GM23248 (cell line): ENCODE data around the gene MFSD2A. TPM values are rescaled to one million over a fixed set of nuclear protein-coding genes. Genes with fewer than 3 reads are reported as not detected.

Experiments used
- DNase-seq: peaks from one replicate; pipeline ENCODE4 v3.0.0-alpha.2; 2015
- H2AFZ ChIP-seq: fragments of 200-600 bp; sonication (generic); 2 replicates; pipeline ENCODE4 v1.6.1; 2016; ENCODE audit warnings: antibody characterized with exemption
- H3F3A ChIP-seq: fragments of 200-600 bp; sonication (generic); 2 replicates; pipeline ENCODE4 v1.6.1; 2016; ENCODE audit warnings: mild to moderate bottlenecking, antibody characterized with exemption, mixed run types; ENCODE audit not compliant: insufficient read depth
- H3K27ac ChIP-seq: fragments of 200-600 bp; sonication (generic); 2 replicates; pipeline ENCODE4 v1.5.1; 2016; ENCODE audit warnings: mild to moderate bottlenecking
- H3K27me3 ChIP-seq: fragments of 200-600 bp; sonication (generic); replicated peaks from 2 replicates; pipeline ENCODE4 v1.6.1; 2016; ENCODE audit warnings: mild to moderate bottlenecking; ENCODE audit not compliant: insufficient read depth
- H3K36me3 ChIP-seq: fragments of 200-600 bp; sonication (generic); 2 replicates; pipeline ENCODE4 v1.6.1; 2016; ENCODE audit warnings: low read depth, mild to moderate bottlenecking
- H3K4me1 ChIP-seq: fragments of 200-600 bp; sonication (generic); 2 replicates; pipeline ENCODE4 v1.6.1; 2016; ENCODE audit warnings: mild to moderate bottlenecking; ENCODE audit not compliant: insufficient read depth
- H3K4me2 ChIP-seq: fragments of 200-600 bp; sonication (generic); one replicate; pipeline ENCODE4 v1.6.1; 2016; ENCODE audit warnings: mild to moderate bottlenecking; ENCODE audit not compliant: unreplicated experiment
- H3K4me3 ChIP-seq: fragments of 200-600 bp; sonication (generic); 2 replicates; pipeline ENCODE4 v1.5.1; 2016; ENCODE audit warnings: mild to moderate bottlenecking
- H3K79me2 ChIP-seq: fragments of 200-600 bp; sonication (generic); 2 replicates; pipeline ENCODE4 v1.6.1; 2016; ENCODE audit warnings: mild to moderate bottlenecking; ENCODE audit not compliant: insufficient read depth
- H3K9ac ChIP-seq: fragments of 200-600 bp; sonication (generic); 2 replicates; pipeline ENCODE4 v1.6.1; 2016; ENCODE audit warnings: mild to moderate bottlenecking
- H3K9me2 ChIP-seq: fragments of 200-600 bp; sonication (generic); 2 replicates; pipeline ENCODE4 v1.6.1; 2016; ENCODE audit warnings: mixed run types, mild to moderate bottlenecking, moderate library complexity; ENCODE audit not compliant: insufficient read depth
- H3K9me3 ChIP-seq: fragments of 200-600 bp; sonication (generic); one replicate; pipeline ENCODE4 v1.6.1; 2017; ENCODE audit warnings: low read depth
- H4K20me1 ChIP-seq: fragments of 200-600 bp; sonication (generic); 2 replicates; pipeline ENCODE4 v1.6.0; 2016; ENCODE audit not compliant: insufficient read depth
- EZH2 ChIP-seq: fragments of 200-600 bp; sonication (generic); IDR thresholded peaks from 2 replicates; pipeline ENCODE4 v1.6.1; 2018; ENCODE audit warnings: antibody characterized with exemption, mild to moderate bottlenecking; ENCODE audit not compliant: insufficient read depth, poor library complexity, severe bottlenecking
- EZH2phosphoT487 ChIP-seq: fragments of 200-600 bp; sonication (generic); IDR thresholded peaks from 2 replicates; pipeline ENCODE4 v1.6.1; 2018; ENCODE audit warnings: antibody characterized with exemption, moderate library complexity, mild to moderate bottlenecking, low read depth; ENCODE audit not compliant: insufficient read depth
- WGBS, 2 experiments: methylation state at CpG; one replicate each; pipeline ENCODE4 v1.1.6; 2015 to 2017; ENCODE audit warnings: low lambda C conversion rate in 2 of 2, low coverage in 1 of 2; ENCODE audit errors: missing lambda C conversion rate in 2 of 2; 5-methylcytosine and 5-hydroxymethylcytosine counted together
- in situ Hi-C: fragments of 300-500 bp; cut with MboI; formaldehyde crosslinking; loops from 2 replicates; pipeline ENCODE4 v1.15.0; 2020
- polyA plus RNA-seq: library from polyadenylated mRNA; unstranded; fragments of >200 nt; fragmentation: Nextera tagmentation; extraction: Ambion mirVana; gene quantifications from 2 replicates; pipeline ENCODE4 v1.2.1, GENCODE V29; 2016
- total RNA-seq: library from RNA; depleted of rRNA; stranded (reverse); fragments of >200 nt; shearing (Covaris generic); gene quantifications from 2 replicates; pipeline ENCODE4 v1.2.3, GENCODE V29; 2014

Gene MFSD2A
- total and polyA plus RNA-seq, 2 experiments from 2014 or later, result 4.2 to 4.6 TPM

- Histone ChIP-seq H3K4me1 (no peaks in the 10 kb centered on the region), H3K4me3 (no peak overlapping the region), H4K20me1 (no peaks in the 10 kb centered on the region), H3K9me2 (no peaks in the 10 kb centered on the region), H2AFZ (no peak overlapping the region), H3K9ac (no peak overlapping the region), H3K27me3 (no peaks in the 10 kb centered on the region), H3F3A (no peaks in the 10 kb centered on the region), H3K27ac (no peak overlapping the region), H3K9me3 (no peaks in the 10 kb centered on the region), H3K79me2 (no peaks in the 10 kb centered on the region), H3K4me2 (no peak overlapping the region), H3K36me3 (no peaks in the 10 kb centered on the region)
- TF ChIP-seq EZH2phosphoT487, result no peak
- TF ChIP-seq EZH2, result no peak
- no peak for DNase-seq
- WGBS, 2 experiments, result 94 to 100% methylated on average over 3 to 4 of the region's 4 CpGs
- in situ Hi-C loops, result no loop called here
Observed at GRCh38 chr1:39964552-39964951, 9.6 kb downstream of the MFSD2A start.

GRCh38 chr1:39965044-39965443 lies 10.1 kb downstream of the MFSD2A start:
- 89 to 93% methylated on average over 9 of the region's 9 CpGs for WGBS, 2 experiments
- Histone ChIP-seq H4K20me1 (no peaks in the 10 kb centered on the region), H3K79me2 (no peaks in the 10 kb centered on the region), H3K9ac (no peak overlapping the region), H3K36me3 (no peaks in the 10 kb centered on the region), H3K4me2 (no peak overlapping the region), H3K9me2 (no peaks in the 10 kb centered on the region), H2AFZ (no peak overlapping the region), H3K4me3 (no peak overlapping the region), H3K9me3 (no peaks in the 10 kb centered on the region), H3K4me1 (no peaks in the 10 kb centered on the region), H3K27ac (no peak overlapping the region), H3F3A (no peaks in the 10 kb centered on the region), H3K27me3 (no peaks in the 10 kb centered on the region)
- TF ChIP-seq EZH2phosphoT487 (no peak), EZH2 (no peak)
- in situ Hi-C loops, result no loop called here
- DNase-seq, result no peak

- H3F3A ChIP-seq, result no peaks in the 10 kb centered on the region
- H3K9me2 ChIP-seq, result no peaks in the 10 kb centered on the region
- H3K27ac ChIP-seq, result no peak overlapping the region
- TF ChIP-seq EZH2phosphoT487 (no peak), EZH2 (no peak)
- H3K36me3 ChIP-seq, result no peaks in the 10 kb centered on the region
- no peaks in the 10 kb centered on the region for H3K4me1 ChIP-seq
- no peaks in the 10 kb centered on the region for H3K79me2 ChIP-seq
- no peak overlapping the region for H2AFZ ChIP-seq
- H3K4me3 ChIP-seq, result no peak overlapping the region
- H3K9me3 ChIP-seq, result no peaks in the 10 kb centered on the region
- H4K20me1 ChIP-seq, result no peaks in the 10 kb centered on the region
- no peaks in the 10 kb centered on the region for H3K27me3 ChIP-seq
- H3K9ac ChIP-seq, result no peak overlapping the region
- in situ Hi-C loops, result no loop called here
- peak; percentile 20 for DNase-seq
- no peak overlapping the region for H3K4me2 ChIP-seq
- 87 to 88% methylated on average over 9 of the region's 9 CpGs for WGBS, 2 experiments
Observed at GRCh38 chr1:39969048-39969447, 14.1 kb downstream of the MFSD2A start.

GRCh38 chr1:39969531-39970270 lies 14.8 kb downstream of the MFSD2A start:
- 96 to 99% methylated on average over 13 of the region's 13 CpGs for WGBS, 2 experiments
- in situ Hi-C loops, result loop anchor here (10.0 kb wide), 1 partner anchor 145 kb away; no protein-coding TSS in a partner anchor
- no peak for DNase-seq

More at GRCh38 chr1:39969531-39970270, 14.8 kb downstream of the MFSD2A start:
- Histone ChIP-seq H3K4me1 (no peaks in the 10 kb centered on the region), H3K79me2 (no peaks in the 10 kb centered on the region), H2AFZ (no peak overlapping the region), H3K9me3 (no peaks in the 10 kb centered on the region), H3K9me2 (no peaks in the 10 kb centered on the region), H3F3A (no peaks in the 10 kb centered on the region), H3K4me2 (no peak overlapping the region), H3K27me3 (no peaks in the 10 kb centered on the region), H3K9ac (no peak overlapping the region), H3K4me3 (no peak overlapping the region), H3K36me3 (no peaks in the 10 kb centered on the region), H3K27ac (no peak overlapping the region), H4K20me1 (no peaks in the 10 kb centered on the region)
- no peak for TF ChIP-seq EZH2
- TF ChIP-seq EZH2phosphoT487, result no peak
